SK-N-MC (cell line): Measurements from ENCODE around the gene EXOC5.

ENCODE experiments used
- EZH2 ChIP-seq: fragments of 200-600 bp; sonication (generic); IDR thresholded peaks from one replicate; pipeline ENCODE4 v1.6.1; 2017; ENCODE audit warnings: antibody characterized with exemption
- FOXP2 ChIP-seq: optimal IDR thresholded peaks from 2 replicates; pipeline ENCODE3; 2011; ENCODE audit warnings: mild to moderate bottlenecking, moderate library complexity; ENCODE audit not compliant: insufficient read depth; ENCODE audit errors: extremely low read length, control extremely low read depth
- POLR2AphosphoS5 ChIP-seq: IDR thresholded peaks from 2 replicates; pipeline ENCODE4 v1.6.1; 2012; ENCODE audit warnings: mild to moderate bottlenecking, low read depth, low read length, borderline replicate concordance

GRCh38 chr14:57273236-57273635, 4.5 kb upstream of the EXOC5 start:
- no peak for TF ChIP-seq POLR2AphosphoS5
- TF ChIP-seq EZH2 = no peak
- TF ChIP-seq FOXP2 = no peak
